Left ventricle myocardium superior (tissue), 1 donor: ENCODE measurements around the gene PPP1R36. TPM values are rescaled to one million over a fixed set of nuclear protein-coding genes. Genes with fewer than 3 reads are reported as not detected.
A peak's percentile ranks its signal among the peaks of the same experiment; 100 is the strongest.
"Not testable (repeated sequence)": the region's sequence is repeated elsewhere in the genome, so short reads cannot be mapped to it uniquely, and the experiment has no call there.

Experiments used
- ATAC-seq: fragments of 200-7000 bp; cut with Tn5 transposase; one replicate; pipeline ENCODE4 v1.9.1; 2020; ENCODE audit warnings: mild to moderate bottlenecking, moderate library complexity
- DNase-seq: peaks from one replicate; pipeline ENCODE4 v3.0.0-alpha.2; 2020
- intact Hi-C: fragments of 100-400 bp; cut with micrococcal nuclease; formaldehyde crosslinking; loops from one replicate; pipeline ENCODE4 v1.11.0; 2022
- total RNA-seq: library from RNA; stranded (reverse); fragmentation: NEBNext Ultra II Directional; extraction: Animal tissue kit (Norgen Biotek cat#: 25700); gene quantifications from one replicate; pipeline ENCODE4 v1.2.1, GENCODE V29; 2021
- donor health status: DM: no; HTN: yes; CAD: no; lungs with severe emphysema.

The PPP1R36 gene
- total RNA-seq, 1 donor from 2014 or later = not detected

DNA sequence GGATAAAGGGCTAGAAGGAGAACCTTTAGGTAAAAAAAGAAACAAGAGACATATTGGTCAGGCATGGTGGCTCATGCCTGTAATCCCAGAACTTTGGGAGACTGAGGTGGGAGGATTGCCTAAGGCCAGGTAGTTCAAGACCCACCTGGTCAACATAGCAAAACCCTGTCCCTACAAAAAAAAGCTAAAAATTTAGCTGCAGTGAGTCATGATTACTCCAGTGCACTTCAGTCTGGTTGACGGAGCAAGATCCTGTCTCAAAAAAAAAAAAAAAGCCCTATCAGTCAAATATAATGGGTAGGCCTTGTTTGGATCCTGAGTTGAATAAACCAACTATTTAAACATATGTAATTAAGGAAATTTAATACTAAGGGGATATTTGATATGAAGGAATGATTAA lies 54.2 kb downstream of the PPP1R36 start:
- intact Hi-C loops = no loop called here
- DNase-seq (no peak), ATAC-seq (no peak)

DNA sequence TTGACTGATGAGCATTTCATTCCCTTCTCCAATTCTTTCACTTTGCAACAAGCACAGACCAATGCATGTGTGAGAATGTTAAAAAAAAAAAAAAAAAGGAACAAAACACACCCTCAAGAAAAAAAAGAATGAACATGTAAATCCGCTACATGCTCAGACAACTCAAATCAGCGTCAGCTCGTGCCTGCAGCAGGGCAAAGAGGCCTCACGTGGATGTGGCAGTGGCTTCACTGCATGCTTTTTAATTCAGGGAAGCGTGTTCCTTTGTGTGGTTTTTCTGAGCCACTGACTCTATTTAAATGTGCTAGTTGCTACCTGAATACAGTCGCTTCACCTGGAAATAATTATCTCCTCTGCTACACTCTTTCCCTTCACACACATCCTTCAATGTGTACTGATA lies 55.1 kb downstream of the PPP1R36 start:
- ATAC-seq = no peak
- no peak for DNase-seq
- intact Hi-C loops = no loop called here

GRCh38 chr14:64605926-64606685 lies 56.3 kb downstream of the PPP1R36 start:
- ATAC-seq = no peak
- intact Hi-C loops = no loop called here
- DNase-seq = no peak

GRCh38 chr14:64610049-64610746 lies 60.4 kb downstream of the PPP1R36 start:
- no peak for DNase-seq
- ATAC-seq = no peak
- intact Hi-C loops = no loop called here

DNA sequence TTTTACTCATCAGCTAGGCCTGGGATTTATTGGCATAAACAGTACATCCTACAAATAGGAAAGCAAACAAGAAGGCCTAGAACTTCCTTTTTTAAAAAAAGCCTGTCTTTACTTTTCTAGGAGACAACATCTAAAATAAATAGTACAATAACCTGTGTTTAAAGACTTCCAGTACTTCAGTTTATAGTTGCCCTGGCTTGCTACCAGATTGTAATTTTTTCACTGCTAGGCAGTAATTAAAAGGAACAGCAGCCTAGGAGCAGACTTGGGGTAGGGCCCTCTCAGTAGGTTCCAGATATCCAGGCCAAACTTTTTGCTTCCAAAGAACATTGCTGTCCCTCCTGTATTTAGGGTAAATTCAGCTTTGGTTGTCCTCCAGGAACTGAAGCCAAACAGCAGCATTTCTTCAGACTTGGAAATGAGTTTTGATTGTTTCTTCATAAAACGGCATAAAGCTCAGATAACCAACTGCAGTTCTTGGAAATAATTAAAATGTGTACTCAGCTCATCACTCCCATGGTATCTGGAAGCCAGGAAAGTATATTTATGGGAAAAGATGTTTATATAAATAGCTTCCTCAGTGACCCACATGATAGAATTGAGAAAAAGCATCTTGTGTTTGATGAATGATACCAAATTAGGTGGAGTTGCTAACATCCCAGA lies 61.7 kb downstream of the PPP1R36 start:
- DNase-seq (no peak), ATAC-seq (peak; percentile 80)
- intact Hi-C loops = no loop called here

DNA sequence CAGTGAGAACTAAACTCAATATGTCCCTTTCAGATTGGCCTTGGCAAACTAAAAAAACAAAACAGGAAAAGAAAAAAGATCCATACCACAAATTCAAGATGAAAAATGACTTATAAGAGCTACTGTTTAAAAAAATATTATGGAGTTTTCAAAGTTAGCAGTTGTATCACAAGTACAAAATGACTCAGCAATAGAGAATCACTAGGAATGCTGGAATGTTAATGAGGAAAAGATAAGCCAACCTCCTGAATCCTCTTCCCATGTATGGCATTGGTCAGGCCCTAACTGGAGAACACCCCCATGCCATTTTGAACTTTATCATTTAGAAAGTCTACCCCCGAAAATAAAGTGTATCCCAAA lies 62.2 kb downstream of the PPP1R36 start:
- no peak for DNase-seq
- intact Hi-C loops = no loop called here

DNA sequence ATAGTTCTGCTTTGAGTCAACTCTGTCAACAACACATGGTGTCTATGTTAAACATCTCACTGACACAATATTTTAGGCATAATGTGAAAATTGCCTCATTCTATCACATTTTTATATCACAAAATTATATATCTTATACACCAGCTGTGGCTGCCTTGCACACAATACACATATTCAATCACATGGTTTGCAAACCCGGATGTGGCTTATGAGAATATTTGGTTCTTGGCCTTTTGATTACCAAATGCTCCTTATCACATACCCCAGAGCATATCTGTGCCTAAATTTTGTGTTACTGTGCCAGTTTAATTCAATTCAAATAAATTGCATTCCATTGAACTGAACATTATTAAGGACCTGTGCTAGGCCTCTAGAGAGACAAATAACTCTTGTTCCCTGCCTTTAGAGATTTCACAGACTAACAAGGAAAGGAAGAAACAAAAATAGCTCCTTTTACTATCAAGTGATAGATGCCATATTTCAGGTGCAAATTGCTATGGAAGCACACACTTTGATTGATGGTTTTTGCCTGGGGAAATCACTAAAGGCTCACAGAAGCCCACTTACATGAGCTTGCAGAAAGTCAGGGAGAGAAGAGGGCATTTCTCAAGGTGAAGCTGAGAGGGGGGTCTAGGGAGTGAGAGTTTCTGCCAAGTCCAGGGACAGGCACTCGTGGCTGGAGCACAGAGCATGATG lies 63.4 kb downstream of the PPP1R36 start:
- intact Hi-C loops = no loop called here
- no peak for DNase-seq
- ATAC-seq = no peak

More for the DNA sequence above, 62.2 kb downstream of the PPP1R36 start:
- peak; percentile 33 for ATAC-seq

- no peak for ATAC-seq
- DNase-seq = no peak
- intact Hi-C loops = no loop called here
Observed at GRCh38 chr14:64614166-64614565, 64.4 kb downstream of the PPP1R36 start.

GRCh38 chr14:64614805-64615391 lies 65.1 kb downstream of the PPP1R36 start:
- no peak for DNase-seq
- intact Hi-C loops = no loop called here
- peak; percentile 63 for ATAC-seq

DNA sequence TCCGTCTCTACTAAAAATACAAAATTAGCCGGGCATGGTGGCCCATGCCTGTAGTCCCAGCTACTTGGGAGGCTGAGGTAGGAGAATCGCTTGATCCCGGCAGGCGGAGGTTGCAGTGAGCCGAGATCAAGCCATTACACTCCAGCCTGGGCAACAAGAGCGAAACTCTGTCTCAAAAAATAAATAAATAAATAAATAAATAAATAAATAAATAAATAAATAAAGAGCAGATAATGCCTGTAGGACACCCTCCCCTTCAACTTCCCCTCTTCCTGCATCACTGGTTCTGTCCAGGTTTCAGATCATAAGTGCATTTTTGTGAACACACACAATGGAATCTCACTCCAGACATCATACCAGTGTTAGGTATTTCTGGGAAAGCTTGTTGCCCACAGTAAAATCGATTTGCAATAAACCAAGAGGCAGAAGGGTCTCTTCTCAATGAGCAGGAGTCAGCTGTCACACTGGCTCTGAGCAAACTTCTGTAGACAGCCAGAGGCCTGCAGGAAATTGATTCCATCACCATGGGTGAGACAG lies 68.2 kb downstream of the PPP1R36 start:
- intact Hi-C loops, ATAC-seq, DNase-seq: not testable (repeated sequence)

DNA sequence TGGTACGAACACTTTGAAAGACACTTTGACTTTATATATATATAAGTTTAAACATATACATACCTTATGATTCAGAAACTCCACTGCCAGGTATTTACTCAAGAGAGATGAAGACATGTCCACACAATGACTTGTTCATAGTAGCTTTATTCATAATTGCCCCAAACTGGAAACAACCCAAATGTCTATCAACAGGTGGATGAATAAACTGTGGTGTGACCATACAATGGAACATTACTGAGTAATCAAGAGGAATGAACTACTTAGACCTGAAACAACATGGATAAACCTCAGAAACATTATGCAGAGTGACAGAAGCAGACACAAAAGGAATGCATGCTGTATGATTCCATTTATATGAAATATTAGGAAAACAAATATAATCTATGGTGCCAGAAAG lies 71.1 kb downstream of the PPP1R36 start:
- intact Hi-C loops = no loop called here

DNA sequence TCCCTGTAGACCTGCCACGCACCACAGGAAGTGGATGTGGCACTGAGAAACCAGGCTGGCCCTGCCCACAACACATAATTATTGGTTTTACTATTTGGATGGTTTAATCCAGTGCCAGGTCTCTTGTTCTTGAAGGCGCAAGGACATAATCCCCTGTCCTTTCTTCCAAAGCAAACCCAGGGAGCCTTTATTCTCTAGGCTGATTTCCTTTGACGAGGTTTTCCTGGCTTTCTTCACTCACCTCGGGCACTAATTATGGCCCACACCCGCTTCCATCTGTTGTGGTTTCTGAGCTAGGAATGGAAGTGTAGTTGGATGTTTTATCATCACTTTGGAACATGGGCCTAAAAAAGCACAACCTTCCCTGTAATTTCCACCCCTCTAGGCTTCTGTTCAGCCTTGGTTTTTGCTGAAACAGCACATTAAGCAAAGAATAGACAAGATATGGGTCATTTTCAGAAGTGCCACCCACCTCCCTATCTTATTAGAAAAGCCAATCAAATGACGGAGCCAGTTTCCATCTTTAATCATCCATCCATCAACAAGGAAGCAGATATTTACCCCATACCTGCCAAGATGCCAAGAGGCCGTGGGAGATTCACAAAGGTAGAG lies 73.9 kb downstream of the PPP1R36 start:
- intact Hi-C loops = no loop called here
- DNase-seq = no peak
- no peak for ATAC-seq

More for the DNA sequence above, 71.1 kb downstream of the PPP1R36 start:
- DNase-seq = no peak
- ATAC-seq = no peak

DNA sequence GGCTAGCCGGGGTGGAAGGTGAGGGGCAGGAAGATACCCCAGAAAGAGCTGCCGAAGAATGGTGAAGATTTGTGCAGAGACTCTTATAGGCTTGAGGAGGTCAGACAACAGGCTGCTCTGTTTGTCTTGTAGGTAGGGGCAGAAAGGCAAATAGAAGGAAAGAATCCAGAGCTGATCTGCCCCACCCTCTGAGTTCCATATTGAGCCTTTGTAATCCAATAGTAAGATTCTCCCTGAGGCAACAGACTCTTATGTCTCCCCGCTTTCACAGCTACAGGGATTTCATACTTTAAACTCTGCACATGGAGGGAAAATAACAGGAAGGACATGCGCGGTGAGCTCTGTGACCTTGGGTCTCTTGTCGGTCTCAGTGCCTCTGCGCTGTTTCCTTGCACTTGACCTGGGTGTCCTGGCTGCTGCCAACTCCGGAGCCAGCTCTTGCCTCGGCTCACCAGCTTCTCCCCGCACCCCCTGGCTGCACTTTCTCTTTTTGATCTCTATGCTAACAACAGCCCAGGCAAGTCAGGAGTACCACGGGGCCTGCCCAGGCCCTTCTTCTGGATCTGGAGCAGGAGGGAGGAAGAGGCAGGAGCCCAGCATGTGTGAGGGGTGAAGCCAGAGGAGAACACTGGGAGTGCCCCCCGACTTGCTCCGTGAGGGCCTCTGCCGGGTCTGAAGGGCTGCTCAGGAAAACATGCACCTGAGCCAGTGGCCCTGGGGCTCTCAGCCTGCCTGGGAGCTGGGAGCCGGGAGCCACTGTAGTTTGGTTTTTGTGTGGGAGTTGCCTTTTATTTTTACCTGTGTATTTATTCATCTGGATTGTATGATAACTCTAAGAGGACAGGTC lies 75.8 kb downstream of the PPP1R36 start:
- ATAC-seq (peak; percentile 79), DNase-seq (no peak)
- intact Hi-C loops = no loop called here

- DNase-seq (no peak), ATAC-seq (no peak)
- intact Hi-C loops = no loop called here
Observed at GRCh38 chr14:64628940-64629408, 79.2 kb downstream of the PPP1R36 start.

DNA sequence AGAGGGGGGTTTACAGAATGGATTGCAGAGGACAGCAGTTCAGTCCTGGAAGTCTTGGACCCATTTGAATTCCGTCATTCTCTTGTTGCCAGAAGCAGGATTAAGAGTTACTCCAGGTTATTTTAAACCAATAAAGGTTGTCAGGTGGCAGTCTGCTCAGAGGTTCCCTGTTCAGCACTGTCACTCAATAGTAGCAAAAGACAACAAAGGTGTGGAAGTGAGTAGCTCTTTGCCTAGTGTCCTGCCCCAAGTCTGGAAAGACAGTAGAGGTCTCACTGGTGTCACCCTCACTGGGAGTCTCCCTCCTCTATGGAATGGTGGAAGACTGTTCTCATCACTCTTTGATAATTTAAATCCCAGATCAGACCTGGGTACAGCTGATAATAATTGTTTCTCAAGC lies 81.0 kb downstream of the PPP1R36 start:
- DNase-seq (no peak), ATAC-seq (no peak)
- intact Hi-C loops = loop anchor here (10.0 kb wide), 2 partner anchors 86 to 286 kb away; partner anchors contain the start of genes HSPA2 and PPP1R36

- intact Hi-C loops = loop anchor here (10.0 kb wide), 2 partner anchors 86 to 286 kb away; partner anchors contain the start of genes HSPA2 and PPP1R36
- not testable (repeated sequence) for DNase-seq, ATAC-seq
Observed at GRCh38 chr14:64631222-64631621, 81.5 kb downstream of the PPP1R36 start.

DNA sequence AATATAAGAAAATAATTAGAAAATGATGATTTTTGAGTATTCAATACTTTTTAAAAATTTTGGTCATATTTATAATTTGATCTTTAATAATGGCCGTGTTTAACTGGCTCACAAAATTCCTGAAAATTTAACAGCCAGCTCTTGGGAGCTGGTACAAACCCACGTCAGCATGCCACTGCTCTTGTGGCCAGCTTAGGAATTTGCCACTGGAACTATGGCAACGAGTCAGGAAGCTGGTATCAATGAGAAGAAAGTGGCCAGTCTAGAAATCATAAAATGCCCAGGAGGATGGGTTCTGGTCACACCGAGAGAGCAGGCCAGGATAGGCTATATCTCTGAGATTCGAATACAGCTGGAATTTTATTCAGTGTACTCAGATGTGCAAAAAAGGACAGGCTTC lies 82.3 kb downstream of the PPP1R36 start:
- DNase-seq = no peak
- ATAC-seq = no peak
- intact Hi-C loops = loop anchor here (10.0 kb wide), 2 partner anchors 87 to 287 kb away; partner anchors contain the start of genes HSPA2 and PPP1R36
